Measurements from ENCODE around the gene KRTAP10-5. TPM values are rescaled to one million over a fixed set of nuclear protein-coding genes. Genes with fewer than 3 reads are reported as not detected.
A peak's percentile ranks its signal among the peaks of the same experiment; 100 is the strongest.

Gene KRTAP10-5
- total RNA-seq, 1 experiment from 2014 or later = not detected

GRCh38 chr21:44603911-44604310, 23.5 kb upstream of the KRTAP10-5 start (continued):
- TF ChIP-seq USF1 (CRISPR knock-in tag; IDR thresholded peaks at IDR 0.05) = no peak
- TF ChIP-seq ESRRA (CRISPR knock-in tag; IDR thresholded peaks at IDR 0.05; ENCODE audit: borderline replicate concordance) = no peak

GRCh38 chr21:44603109-44603875, 22.9 kb upstream of the KRTAP10-5 start:
- H3K36me3 Mint-ChIP-seq = no peaks in the 10 kb centered on the region; the same call in 1 of the 2 replicates
- peaks cover 25% of the 10 kb centered on the region for H3K9me3 Mint-ChIP-seq
- TF ChIP-seq HMGA2 (CRISPR knock-in tag; IDR thresholded peaks at IDR 0.05) (no peak), MAX (CRISPR knock-in tag; IDR thresholded peaks at IDR 0.05) (no peak)
- POLR2A ChIA-PET = no interaction called here
- ATAC-seq = peak; percentile 38; the same call in 1 of the 2 replicates
- CTCF ChIA-PET = interaction anchor here (0.9 kb wide), 1 partner anchor 92 kb away, joined by 3 read pairs; no protein-coding TSS in a partner anchor
- no peak overlapping the region for H3K4me3 Mint-ChIP-seq
- DNase-seq (ENCODE audit: low spot score) = no peak
- no peak overlapping the region for H3K27ac Mint-ChIP-seq
- H3K27me3 Mint-ChIP-seq (ENCODE audit: low read depth) = no peaks in the 10 kb centered on the region; the same call in 1 of the 2 replicates
- peaks cover 19% of the 10 kb centered on the region for H3K4me1 Mint-ChIP-seq

- CTCF ChIA-PET = interaction anchor here (0.9 kb wide), 1 partner anchor 92 kb away, joined by 3 read pairs; no protein-coding TSS in a partner anchor
- DNase-seq (ENCODE audit: low spot score) = no peak
- POLR2A ChIA-PET = no interaction called here
- TF ChIP-seq CBFB (CRISPR knock-in tag; IDR thresholded peaks at IDR 0.05; ENCODE audit: low read depth) (no peak), TCF7 (CRISPR knock-in tag; IDR thresholded peaks at IDR 0.05; ENCODE audit: low read depth) (no peak), ZBTB21 (CRISPR knock-in tag; IDR thresholded peaks at IDR 0.05; ENCODE audit: borderline replicate concordance) (no peak), PREB (CRISPR knock-in tag; IDR thresholded peaks at IDR 0.05; ENCODE audit: borderline replicate concordance) (no peak), ESRRA (CRISPR knock-in tag; IDR thresholded peaks at IDR 0.05; ENCODE audit: borderline replicate concordance) (no peak), ATF3 (CRISPR knock-in tag; conservative IDR thresholded peaks at IDR 0.05) (no peak), EMX1 (CRISPR knock-in tag; IDR thresholded peaks at IDR 0.05) (no peak), PRDM15 (CRISPR knock-in tag; IDR thresholded peaks at IDR 0.05) (no peak), ZNF232 (CRISPR knock-in tag; IDR thresholded peaks at IDR 0.05) (no peak), IRF2 (CRISPR knock-in tag; IDR thresholded peaks at IDR 0.05; ENCODE audit: borderline replicate concordance, low read depth) (no peak), ZNF671 (CRISPR knock-in tag; IDR thresholded peaks at IDR 0.05) (no peak), ATF1 (CRISPR knock-in tag; IDR thresholded peaks at IDR 0.05) (no peak)
- H3K9me3 Mint-ChIP-seq = peaks cover 25% of the 10 kb centered on the region
- H3K4me3 Mint-ChIP-seq = no peak overlapping the region
- no peaks in the 10 kb centered on the region; the same call in 1 of the 2 replicates for H3K27me3 Mint-ChIP-seq (ENCODE audit: low read depth)
- no peaks in the 10 kb centered on the region; the same call in 1 of the 2 replicates for H3K36me3 Mint-ChIP-seq
- H3K4me1 Mint-ChIP-seq = peaks cover 28% of the 10 kb centered on the region
- H3K27ac Mint-ChIP-seq = no peak overlapping the region
- no peak for ATAC-seq
Measured at GRCh38 chr21:44602463-44602850, 22.1 kb upstream of the KRTAP10-5 start.
